ENCODE data around the gene FOXP1.

GRCh38 chr3:70919661-70920060 is 663.9 kb downstream of the FOXP1 start:
- no peak for TF ChIP-seq POLR2AphosphoS5 (IDR thresholded peaks at IDR 0.05)
- TF ChIP-seq CTCF (IDR thresholded peaks at IDR 0.05), result no peak
- TF ChIP-seq POLR2A (IDR thresholded peaks at IDR 0.05), result no peak
- no peak for TF ChIP-seq EP300 (IDR thresholded peaks at IDR 0.05)
